ENCODE results near the gene MYOM3.

The MYOM3 gene

GRCh38 chr1:24138476-24139221, 26.7 kb upstream of the MYOM3 start:
- no peak for DNase-seq (ENCODE audit: low read depth)

GRCh38 chr1:24136956-24137539, 25.1 kb upstream of the MYOM3 start:
- DNase-seq (ENCODE audit: low read depth): no peak

DNA sequence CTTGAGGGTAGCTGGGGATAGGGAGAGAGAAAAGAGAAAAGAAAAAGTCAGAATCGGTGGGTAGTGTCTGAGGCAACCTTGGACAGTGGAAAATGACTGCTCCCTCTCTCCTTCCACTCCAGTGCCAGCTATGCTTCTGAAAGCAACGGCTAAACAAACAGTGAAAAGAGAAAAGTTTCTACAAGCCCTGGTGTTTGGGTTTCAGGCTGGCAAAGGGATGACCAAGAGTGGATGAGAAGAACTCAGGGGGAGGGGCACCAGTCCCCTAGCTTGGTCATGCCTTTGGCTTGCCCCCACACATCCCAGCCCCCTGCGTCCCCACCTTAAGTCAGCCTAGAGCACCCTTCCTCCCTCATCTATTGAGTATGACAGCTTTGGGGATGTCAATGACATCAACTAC, 22.4 kb upstream of the MYOM3 start:
- DNase-seq (ENCODE audit: low read depth): no peak

DNA sequence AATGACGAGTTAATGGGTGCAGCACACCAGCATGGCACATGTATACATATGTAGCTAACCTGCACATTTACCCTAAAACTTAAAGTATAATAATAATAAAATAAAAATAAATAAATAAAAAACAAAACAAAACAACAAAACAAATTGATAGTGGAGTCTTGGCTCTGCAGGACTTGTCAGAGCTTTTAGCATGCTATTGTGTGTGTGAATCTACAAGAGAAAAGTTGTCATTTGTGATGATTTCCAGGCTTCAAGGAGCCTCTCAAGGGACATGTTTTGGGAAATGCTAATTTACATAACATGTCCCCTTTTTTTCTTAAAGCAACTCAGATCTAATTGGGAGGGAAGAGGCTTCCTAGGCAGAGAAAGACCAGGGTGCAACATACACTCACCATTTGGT, 21.9 kb upstream of the MYOM3 start:
- DNase-seq (ENCODE audit: low read depth): no peak

DNA sequence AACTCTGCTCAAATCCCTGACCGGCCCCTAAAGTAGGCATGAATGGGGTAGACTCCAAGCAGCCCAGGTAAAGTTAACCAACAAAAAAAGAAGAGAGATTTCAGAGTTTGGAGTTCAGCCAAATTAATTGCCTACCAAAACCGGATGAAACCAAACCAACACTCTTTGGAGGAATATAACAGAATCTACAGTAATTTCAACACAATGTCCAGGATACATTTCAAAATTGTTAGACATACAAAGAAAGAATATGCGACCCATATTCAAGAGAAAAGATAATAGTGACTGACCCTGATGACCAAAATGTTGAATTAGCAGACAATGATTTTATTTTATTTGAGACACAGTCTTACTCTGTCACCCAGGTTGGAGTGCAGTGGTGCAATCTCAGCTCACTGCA, 18.4 kb upstream of the MYOM3 start:
- no peak for DNase-seq (ENCODE audit: low read depth)

DNA sequence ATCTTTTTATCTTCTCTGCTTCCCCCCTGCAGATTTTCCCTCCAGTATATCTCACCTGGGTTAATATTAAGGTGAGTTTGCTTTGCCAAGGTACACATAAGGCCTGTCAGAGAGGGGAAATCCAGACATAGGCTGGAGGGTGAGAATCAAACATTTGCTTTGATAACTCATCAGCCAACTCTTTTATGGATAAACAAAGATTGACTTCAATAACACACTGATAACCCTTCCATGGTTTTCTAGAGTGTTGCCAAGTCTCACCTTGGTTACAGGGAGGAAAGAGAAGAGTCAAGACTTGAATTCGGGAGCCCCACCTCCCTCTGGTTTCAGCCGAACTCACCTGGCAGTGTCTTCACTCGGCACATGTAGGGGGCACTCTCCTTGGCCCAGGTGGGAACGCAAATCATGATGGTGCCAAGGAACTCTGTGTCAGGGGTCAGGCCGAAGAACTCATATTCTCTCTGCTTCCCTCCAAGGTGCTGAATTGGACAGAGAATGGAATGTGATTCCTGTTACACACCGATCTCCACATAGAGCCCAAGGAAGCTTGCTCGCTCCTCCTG, 15.9 kb upstream of the MYOM3 start:
- DNase-seq (ENCODE audit: low read depth): no peak

DNA sequence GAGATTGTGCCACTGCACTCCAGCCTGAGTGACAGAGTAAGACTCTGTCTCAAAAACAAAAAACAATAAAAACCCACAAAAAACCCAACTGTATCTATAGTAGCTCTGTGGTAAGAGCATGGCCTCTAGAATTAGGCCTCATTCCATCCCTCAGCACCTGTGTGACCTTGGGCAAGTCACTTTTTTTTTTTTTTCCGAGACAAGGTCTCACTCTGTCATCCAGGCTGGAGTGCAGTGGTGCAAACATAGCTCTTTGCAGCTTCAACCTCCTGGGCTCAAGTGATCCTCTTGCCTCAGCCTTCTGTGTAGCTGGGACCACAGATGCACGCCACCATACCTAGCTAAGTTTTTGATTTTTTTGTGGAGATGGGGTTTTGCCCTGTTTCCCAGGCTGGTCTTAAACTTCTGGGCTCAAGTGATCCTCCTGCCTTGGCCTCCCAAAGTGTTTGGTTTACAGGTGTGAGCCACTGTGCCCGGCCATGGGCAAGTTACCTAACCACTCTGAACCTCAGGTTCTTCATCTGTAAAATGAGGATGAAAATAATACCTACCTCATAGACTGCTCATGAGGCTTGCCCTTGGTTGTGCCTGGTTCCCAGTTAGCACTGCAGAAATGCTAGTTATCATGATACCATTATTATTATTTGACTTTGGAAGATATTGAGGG, 15.3 kb upstream of the MYOM3 start:
- DNase-seq (ENCODE audit: low read depth): no peak

DNA sequence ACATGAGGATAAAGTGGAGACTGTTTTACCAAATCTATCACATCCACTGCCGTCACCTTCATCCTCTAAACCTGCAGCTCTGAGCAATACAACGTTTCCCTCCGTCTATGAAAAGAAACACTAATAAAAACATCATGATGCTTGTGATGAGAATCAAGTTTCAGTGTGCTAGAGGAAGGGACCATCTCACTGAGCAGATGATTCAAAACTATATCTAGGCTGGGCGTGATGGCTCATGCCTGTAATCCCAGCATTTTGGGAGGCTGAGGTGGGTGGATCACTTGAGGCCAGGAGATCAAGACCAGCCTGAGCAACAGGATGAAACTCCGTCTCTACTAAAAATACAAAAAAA, 14.7 kb upstream of the MYOM3 start:
- DNase-seq (ENCODE audit: low read depth): no peak

GRCh38 chr1:24126018-24126671, 14.2 kb upstream of the MYOM3 start:
- DNase-seq (ENCODE audit: low read depth): no peak

- DNase-seq (ENCODE audit: low read depth): no peak
These were observed 13.5 kb upstream of the MYOM3 start for GRCh38 chr1:24125456-24125855.

- no peak for DNase-seq (ENCODE audit: low read depth)
These were observed 13.0 kb upstream of the MYOM3 start for GRCh38 chr1:24124980-24125379.

DNA sequence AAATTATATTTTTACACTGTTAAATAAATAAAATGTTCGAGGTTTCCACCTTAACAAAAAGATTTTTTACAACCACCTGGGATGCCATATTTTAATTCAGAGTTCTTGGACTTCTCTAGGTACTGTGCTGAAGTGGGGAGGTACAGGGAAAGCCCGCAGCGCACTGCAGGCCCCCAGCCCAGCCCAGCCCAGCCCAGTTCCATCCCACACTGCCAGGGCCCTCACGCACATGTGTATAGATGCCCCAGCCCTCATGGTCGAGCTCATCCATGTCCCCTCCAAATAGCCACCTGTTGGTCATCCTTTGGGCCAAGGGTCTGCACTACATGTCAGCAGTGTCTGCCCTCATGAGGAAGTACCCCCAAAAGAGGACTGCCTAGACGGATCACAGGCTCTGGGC, 11.7 kb upstream of the MYOM3 start:
- DNase-seq (ENCODE audit: low read depth): no peak

- DNase-seq (ENCODE audit: low read depth): no peak
These were observed 10.8 kb upstream of the MYOM3 start for GRCh38 chr1:24122776-24123175.

GRCh38 chr1:24121406-24121805, 9.5 kb upstream of the MYOM3 start:
- DNase-seq (ENCODE audit: low read depth): no peak

GRCh38 chr1:24120965-24121364, 9.0 kb upstream of the MYOM3 start:
- no peak for DNase-seq (ENCODE audit: low read depth)

DNA sequence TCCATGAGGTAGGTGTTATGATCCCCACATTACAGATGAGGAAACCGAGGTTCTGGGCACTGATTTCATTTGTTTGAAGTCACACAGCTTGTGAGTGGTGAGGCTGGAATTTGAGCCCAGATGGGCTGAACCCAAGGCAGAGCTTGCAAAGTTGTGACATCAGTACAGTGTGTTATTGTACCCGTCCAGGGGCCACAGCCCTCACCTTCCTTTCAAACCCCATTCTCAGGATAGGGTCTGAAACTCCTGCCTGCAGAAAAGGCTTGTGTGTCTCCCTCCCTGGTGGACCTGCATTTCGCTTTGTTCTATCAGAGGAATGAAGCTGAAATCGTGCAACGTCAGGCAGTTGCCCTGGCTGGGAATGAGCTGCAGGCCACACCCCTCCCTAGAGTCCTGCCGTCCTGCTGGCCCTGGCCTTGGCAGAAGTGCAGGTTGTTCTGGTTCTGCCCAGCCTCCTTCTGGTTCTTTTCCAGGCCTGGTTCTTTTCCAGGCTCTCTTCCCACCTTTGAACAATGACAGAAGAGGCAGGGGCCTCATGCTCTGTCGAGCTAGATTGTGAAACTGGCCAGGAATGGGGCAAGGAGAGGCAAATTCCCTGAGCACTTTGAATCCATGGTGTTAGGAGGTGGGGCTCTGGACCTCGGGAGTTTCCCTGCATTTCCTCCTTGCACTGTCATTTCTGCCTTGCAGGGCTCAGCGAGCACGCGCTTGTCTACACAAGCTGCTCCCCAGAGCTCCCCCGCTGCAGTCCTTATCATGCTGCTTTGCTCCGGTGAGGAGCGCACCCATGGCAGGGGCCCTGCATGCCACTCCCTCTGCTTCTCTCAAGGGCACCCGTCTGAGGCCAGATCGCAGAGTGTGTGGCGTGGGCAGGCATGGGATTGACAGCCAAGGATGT, 8.2 kb upstream of the MYOM3 start:
- DNase-seq (ENCODE audit: low read depth): no peak

GRCh38 chr1:24119489-24119858, 7.5 kb upstream of the MYOM3 start:
- no peak for DNase-seq (ENCODE audit: low read depth)

DNA sequence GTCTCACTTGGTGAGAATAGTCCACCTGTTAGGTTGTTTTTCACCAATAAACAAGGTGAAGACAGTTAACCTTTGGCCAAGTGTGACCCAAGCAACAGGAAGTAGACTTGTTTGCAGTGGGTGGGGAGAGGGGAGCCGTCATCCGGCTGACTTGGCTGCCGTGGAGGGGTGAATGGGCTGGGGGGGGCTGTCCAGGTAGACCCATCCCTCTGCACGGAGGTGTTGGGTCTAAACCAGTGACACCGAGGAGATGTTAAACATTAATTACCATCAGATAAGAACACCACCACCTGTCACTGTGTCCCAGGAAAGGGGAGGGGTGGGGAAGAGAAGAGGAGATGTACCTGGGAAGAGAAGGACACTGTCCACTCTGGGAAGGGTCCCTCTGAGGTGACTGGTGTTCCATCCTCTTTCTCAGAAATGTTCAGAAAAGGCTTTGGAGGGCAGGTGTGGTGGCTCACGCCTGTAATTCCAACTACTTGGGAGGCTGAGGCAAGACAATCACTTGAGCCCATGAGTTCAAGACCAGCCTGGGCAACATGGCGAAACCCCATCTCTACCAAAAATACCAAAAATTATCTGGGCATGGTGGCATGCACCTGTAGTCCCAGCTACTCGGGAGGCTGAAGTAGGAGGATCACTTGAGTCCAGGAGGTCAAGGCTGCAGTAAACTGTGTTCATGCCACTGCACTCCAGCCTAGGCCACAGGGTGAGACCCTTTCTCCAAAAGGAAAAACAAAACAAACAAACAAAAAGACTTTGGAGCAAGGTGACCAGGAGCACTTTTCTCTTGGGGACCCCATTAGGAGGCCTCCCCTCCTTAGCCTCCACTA, 6.7 kb upstream of the MYOM3 start:
- no peak for DNase-seq (ENCODE audit: low read depth)

GRCh38 chr1:24117722-24118409, 5.9 kb upstream of the MYOM3 start:
- DNase-seq (ENCODE audit: low read depth): no peak

GRCh38 chr1:24117132-24117531, 5.2 kb upstream of the MYOM3 start:
- DNase-seq (ENCODE audit: low read depth): no peak
